ENCODE results near the gene TULP3. TPM values are rescaled to one million over a fixed set of nuclear protein-coding genes. Genes with fewer than 3 reads are reported as not detected.

The TULP3 gene
- total RNA-seq, 2 experiments from 2014 or later, result 10.7 to 11.0 TPM

DNA sequence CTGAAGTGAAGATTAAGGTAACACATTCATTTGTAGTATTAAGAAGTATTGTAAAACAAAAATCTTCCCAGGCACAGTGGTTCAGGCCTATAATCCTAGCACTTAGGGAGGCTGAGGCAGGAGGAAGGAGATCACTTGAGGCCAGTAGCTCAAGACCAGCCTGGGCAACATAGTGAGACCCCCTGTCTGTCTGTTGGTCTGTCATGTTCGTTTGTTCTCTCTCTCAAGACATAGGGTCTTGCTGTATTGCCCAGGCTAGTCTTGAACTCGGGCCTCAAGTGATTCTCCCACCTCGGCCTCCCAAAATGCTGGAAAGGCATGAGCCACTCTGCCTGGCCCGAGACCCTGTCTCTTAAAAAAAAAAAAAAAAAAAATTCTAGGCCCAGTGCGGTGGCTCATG, 6.7 kb downstream of the TULP3 start:
- CTCF ChIA-PET (ENCODE audit: unreplicated experiment), result no interaction called here

DNA sequence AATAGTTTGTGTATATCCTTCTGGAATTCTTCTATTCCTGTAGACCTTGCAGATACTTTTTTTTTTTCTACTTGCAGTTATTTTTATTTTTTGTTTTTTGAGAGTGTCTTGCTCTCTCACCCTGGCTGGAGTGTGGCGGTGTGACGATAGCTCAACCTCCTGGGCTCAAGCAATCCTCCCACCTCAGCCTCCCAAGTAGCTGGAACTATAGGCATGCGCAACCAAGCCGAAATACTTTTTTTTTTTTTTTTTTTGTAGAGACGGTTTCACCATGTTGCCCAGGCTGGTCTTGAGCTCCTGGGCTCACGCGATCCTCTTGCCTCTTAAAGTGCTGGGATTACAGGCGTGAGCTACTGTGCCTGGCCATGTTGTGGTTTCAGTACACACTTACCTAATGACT, 10.0 kb downstream of the TULP3 start:
- Histone ChIP-seq H3K9me2 (ENCODE audit: insufficient read depth, low read length) (no peaks in the 10 kb centered on the region), H2AFZ (ENCODE audit: low read length) (no peak overlapping the region), H3K27ac (ENCODE audit: low read depth, low read length, poor library complexity, severe bottlenecking) (no peak overlapping the region), H3K36me3 (ENCODE audit: insufficient read depth, low read length) (no peaks in the 10 kb centered on the region), H3K79me2 (ENCODE audit: insufficient read depth, low read depth, low read length) (no peaks in the 10 kb centered on the region), H4K20me1 (ENCODE audit: insufficient read depth, low read length) (no peaks in the 10 kb centered on the region), H3K4me3 (ENCODE audit: low read depth, low read length, poor library complexity, severe bottlenecking) (no peak overlapping the region), H3K9me3 (ENCODE audit: low read length) (no peaks in the 10 kb centered on the region), H3K4me2 (ENCODE audit: low read length) (no peak overlapping the region), H3K4me1 (ENCODE audit: insufficient read depth, low read length, poor library complexity, severe bottlenecking) (no peaks in the 10 kb centered on the region)
- CTCF ChIA-PET (ENCODE audit: unreplicated experiment), result no interaction called here
- BruUV-seq (replicated peaks), result no TSS peak
- POLR2A ChIA-PET, result interaction anchor here (0.7 kb wide), 2 partner anchors 496 to 674 kb away, joined by 3 read pairs; no protein-coding TSS in a partner anchor
- intact Hi-C loops (cut with micrococcal nuclease; ENCODE audit: unreplicated experiment), result no loop called here
- TF ChIP-seq, protein P1, sequence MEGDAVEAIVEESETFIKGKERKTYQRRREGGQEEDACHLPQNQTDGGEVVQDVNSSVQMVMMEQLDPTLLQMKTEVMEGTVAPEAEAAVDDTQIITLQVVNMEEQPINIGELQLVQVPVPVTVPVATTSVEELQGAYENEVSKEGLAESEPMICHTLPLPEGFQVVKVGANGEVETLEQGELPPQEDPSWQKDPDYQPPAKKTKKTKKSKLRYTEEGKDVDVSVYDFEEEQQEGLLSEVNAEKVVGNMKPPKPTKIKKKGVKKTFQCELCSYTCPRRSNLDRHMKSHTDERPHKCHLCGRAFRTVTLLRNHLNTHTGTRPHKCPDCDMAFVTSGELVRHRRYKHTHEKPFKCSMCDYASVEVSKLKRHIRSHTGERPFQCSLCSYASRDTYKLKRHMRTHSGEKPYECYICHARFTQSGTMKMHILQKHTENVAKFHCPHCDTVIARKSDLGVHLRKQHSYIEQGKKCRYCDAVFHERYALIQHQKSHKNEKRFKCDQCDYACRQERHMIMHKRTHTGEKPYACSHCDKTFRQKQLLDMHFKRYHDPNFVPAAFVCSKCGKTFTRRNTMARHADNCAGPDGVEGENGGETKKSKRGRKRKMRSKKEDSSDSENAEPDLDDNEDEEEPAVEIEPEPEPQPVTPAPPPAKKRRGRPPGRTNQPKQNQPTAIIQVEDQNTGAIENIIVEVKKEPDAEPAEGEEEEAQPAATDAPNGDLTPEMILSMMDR (conservative IDR thresholded peaks at IDR 0.05; ENCODE audit: low read length), result no peak
- TF ChIP-seq EZH2phosphoT487 (IDR thresholded peaks at IDR 0.05; ENCODE audit: borderline replicate concordance, low read depth, low read length), result no peak
- no peak for DNase-seq (ENCODE audit: low spot score)

More for the DNA sequence above, 6.7 kb downstream of the TULP3 start:
- POLR2A ChIA-PET, result no interaction called here
- no peak overlapping the region for H2AFZ ChIP-seq (ENCODE audit: low read length)
- no peak overlapping the region for H3K27ac ChIP-seq (ENCODE audit: low read depth, low read length, poor library complexity, severe bottlenecking)
- no TSS peak for BruUV-seq (replicated peaks)
- DNase-seq (ENCODE audit: low spot score), result no peak
- no peak overlapping the region for H3K4me3 ChIP-seq (ENCODE audit: low read depth, low read length, poor library complexity, severe bottlenecking)
- H3K79me2 ChIP-seq (ENCODE audit: insufficient read depth, low read depth, low read length), result no peaks in the 10 kb centered on the region
- no peaks in the 10 kb centered on the region for H3K4me1 ChIP-seq (ENCODE audit: insufficient read depth, low read length, poor library complexity, severe bottlenecking)
- intact Hi-C loops (cut with micrococcal nuclease; ENCODE audit: unreplicated experiment), result no loop called here
- H3K36me3 ChIP-seq (ENCODE audit: insufficient read depth, low read length), result no peaks in the 10 kb centered on the region
- H4K20me1 ChIP-seq (ENCODE audit: insufficient read depth, low read length), result no peaks in the 10 kb centered on the region
- TF ChIP-seq EZH2phosphoT487 (IDR thresholded peaks at IDR 0.05; ENCODE audit: borderline replicate concordance, low read depth, low read length), result no peak
- TF ChIP-seq, protein P1 (conservative IDR thresholded peaks at IDR 0.05; ENCODE audit: low read length), result no peak
- no peak overlapping the region for H3K4me2 ChIP-seq (ENCODE audit: low read length)
- H3K9me3 ChIP-seq (ENCODE audit: low read length), result no peaks in the 10 kb centered on the region
- H3K9me2 ChIP-seq (ENCODE audit: insufficient read depth, low read length), result no peaks in the 10 kb centered on the region

DNA sequence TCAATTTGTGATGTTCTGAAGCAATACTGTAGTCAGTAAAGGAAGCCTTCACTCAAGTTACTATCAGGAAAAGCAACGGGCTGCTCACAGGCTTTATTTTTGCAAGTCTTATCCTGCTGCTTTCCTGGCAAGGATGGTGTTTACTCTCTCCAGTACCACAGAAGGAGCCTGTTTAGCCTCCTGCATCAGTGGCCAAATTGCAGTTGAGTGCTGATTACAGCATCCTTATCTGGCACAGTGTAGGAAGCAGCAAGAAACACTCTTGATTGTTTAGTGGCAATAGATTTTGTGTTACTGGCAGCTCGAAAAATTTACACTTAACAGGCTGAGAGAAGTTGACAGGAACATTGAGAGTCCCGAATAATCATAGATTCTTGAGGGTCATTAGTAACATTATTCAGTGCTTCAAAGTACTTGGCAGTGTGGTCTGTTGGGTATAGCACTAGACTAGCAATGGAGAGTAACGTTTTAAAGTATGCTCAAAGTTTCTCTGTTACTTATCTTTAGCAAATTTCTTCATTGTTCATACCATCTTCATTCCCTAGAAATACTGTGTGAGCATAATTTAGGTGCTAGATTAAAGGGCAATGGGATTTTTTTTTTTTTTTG, 11.7 kb downstream of the TULP3 start:
- H3K4me3 ChIP-seq (ENCODE audit: low read depth, low read length, poor library complexity, severe bottlenecking), result no peak overlapping the region
- POLR2A ChIA-PET, result no interaction called here
- no peaks in the 10 kb centered on the region for H3K36me3 ChIP-seq (ENCODE audit: insufficient read depth, low read length)
- H3K9me3 ChIP-seq (ENCODE audit: low read length), result no peaks in the 10 kb centered on the region
- H3K4me1 ChIP-seq (ENCODE audit: insufficient read depth, low read length, poor library complexity, severe bottlenecking), result no peaks in the 10 kb centered on the region
- H3K4me2 ChIP-seq (ENCODE audit: low read length), result no peak overlapping the region
- no peaks in the 10 kb centered on the region for H3K79me2 ChIP-seq (ENCODE audit: insufficient read depth, low read depth, low read length)
- H2AFZ ChIP-seq (ENCODE audit: low read length), result no peak overlapping the region
- no TSS peak for BruUV-seq (replicated peaks)
- CTCF ChIA-PET (ENCODE audit: unreplicated experiment), result no interaction called here
- TF ChIP-seq EZH2phosphoT487 (IDR thresholded peaks at IDR 0.05; ENCODE audit: borderline replicate concordance, low read depth, low read length), result no peak
- H4K20me1 ChIP-seq (ENCODE audit: insufficient read depth, low read length), result no peaks in the 10 kb centered on the region
- no peaks in the 10 kb centered on the region for H3K9me2 ChIP-seq (ENCODE audit: insufficient read depth, low read length)
- H3K27ac ChIP-seq (ENCODE audit: low read depth, low read length, poor library complexity, severe bottlenecking), result no peak overlapping the region
- intact Hi-C loops (cut with micrococcal nuclease; ENCODE audit: unreplicated experiment), result no loop called here
- DNase-seq (ENCODE audit: low spot score), result no peak
